Kidney (tissue), 14 donors: ENCODE measurements around the gene NAPA. TPM values are rescaled to one million over a fixed set of nuclear protein-coding genes. Genes with fewer than 3 reads are reported as not detected.

ENCODE experiments used
- DNase-seq, 5 donors: peaks; one replicate each; pipeline ENCODE4 v3.0.0-alpha.2; 2013 to 2020
- FAIRE-seq: peaks from 2 replicates; lab custom pipeline; 2012; peaks lifted over from hg19 to GRCh38; lab: Jason Lieb, UNC
- H3K27ac ChIP-seq, 2 donors: one replicate each; pipeline ENCODE4 v1.7.0; 2013; ENCODE audit warnings: low read depth in 2 of 2, low read length in 2 of 2, inconsistent platforms in 1 of 2
- H3K27me3 ChIP-seq: one replicate; pipeline ENCODE4 v1.7.1; 2013; ENCODE audit warnings: low read length, inconsistent platforms; ENCODE audit not compliant: control insufficient read depth, insufficient read depth
- H3K36me3 ChIP-seq, 3 donors: one replicate each; pipeline versions ENCODE4 v1.7.0 to v1.7.1; 2013; ENCODE audit warnings: low read length in 3 of 3, control low read depth in 1 of 3, inconsistent platforms in 1 of 3; ENCODE audit not compliant: insufficient read depth in 3 of 3, control insufficient read depth in 2 of 3
- H3K4me1 ChIP-seq, 3 donors: one replicate each; pipeline versions ENCODE4 v1.7.0 to v1.7.1; 2013; ENCODE audit warnings: low read length in 3 of 3, inconsistent platforms in 1 of 3, low read depth in 1 of 3; ENCODE audit not compliant: control insufficient read depth in 2 of 3, insufficient read depth in 2 of 3
- H3K4me3 ChIP-seq, 3 donors: one replicate each; pipeline versions ENCODE4 v1.7.0 to v1.8.1; 2013; ENCODE audit warnings: low read length in 3 of 3, control low read depth in 1 of 3, inconsistent platforms in 1 of 3
- H3K9ac ChIP-seq, 3 donors: one replicate each; pipeline versions ENCODE4 v1.7.0 to v1.7.1; 2013; ENCODE audit warnings: low read length in 3 of 3, control low read depth in 1 of 3, inconsistent platforms in 1 of 3
- H3K9me3 ChIP-seq, 3 donors: one replicate each; pipeline versions ENCODE4 v1.7.0 to v1.7.1; 2013; ENCODE audit warnings: low read length in 3 of 3, control low read depth in 1 of 3, inconsistent platforms in 1 of 3; ENCODE audit not compliant: control insufficient read depth in 2 of 3, insufficient read depth in 1 of 3
- intact Hi-C: fragments of 100-400 bp; cut with DNase I; formaldehyde crosslinking; loops from one replicate; pipeline ENCODE4 v1.11.1; 2022
- polyA plus RNA-seq: library from polyadenylated mRNA; stranded (reverse); fragments of 350-450 nt; fragmentation: Illumina TruSeq; extraction: RNeasy Lipid Tissue Mini Kit (QIAGEN cat#74804); gene quantifications from one replicate; pipeline ENCODE4 v1.2.3, GENCODE V29; 2014; ENCODE audit warnings: low read depth, low replicate concordance; ENCODE audit not compliant: insufficient read depth
- total RNA-seq: library from RNA; stranded (reverse); fragmentation: NEBNext Ultra II Directional; extraction: Animal tissue kit (Norgen Biotek cat#: 25700); gene quantifications from one replicate; pipeline ENCODE4 v1.2.1, GENCODE V29; 2021
- TF ChIP-seq, protein P1 (sequence below): IDR thresholded peaks from 3 replicates; pipeline ENCODE4 v1.5.1; 2012; ENCODE audit warnings: mild to moderate bottlenecking, moderate library complexity, borderline replicate concordance; ENCODE audit not compliant: insufficient read depth; ENCODE audit errors: extremely low read depth
- donor health status: control.
- donor health status: control.
- donor health status: control.
- donor health status: control.
- donor health status: control.
- donor health status: DM: yes; HTN: yes; CAD: no.
- donor health status: Normal renal cell carcinoma (clear cell type).

The NAPA gene
- total and polyA plus RNA-seq, 2 donors from 2014 or later = 136 to 213 TPM

DNA sequence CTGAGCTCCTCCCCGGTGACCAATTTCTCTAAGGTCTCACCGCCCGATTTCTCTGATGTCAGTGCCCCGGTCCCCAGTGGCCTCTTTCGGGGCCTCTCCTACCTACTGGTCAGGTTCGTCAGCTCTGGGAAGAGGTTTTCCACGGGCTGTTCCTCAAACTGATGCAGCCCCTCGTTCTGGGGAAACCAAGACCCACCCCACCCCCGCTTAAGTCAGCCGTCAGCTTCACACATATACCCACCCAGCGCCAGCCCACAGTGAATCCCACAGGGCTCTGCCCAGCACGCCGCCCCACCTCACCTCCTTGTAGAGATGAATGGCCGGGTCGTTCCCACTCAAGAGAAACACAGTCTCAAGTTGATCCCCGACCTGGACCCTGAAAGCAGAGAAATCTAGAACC, 34.2 kb downstream of the NAPA start:
- TF ChIP-seq, protein P1, sequence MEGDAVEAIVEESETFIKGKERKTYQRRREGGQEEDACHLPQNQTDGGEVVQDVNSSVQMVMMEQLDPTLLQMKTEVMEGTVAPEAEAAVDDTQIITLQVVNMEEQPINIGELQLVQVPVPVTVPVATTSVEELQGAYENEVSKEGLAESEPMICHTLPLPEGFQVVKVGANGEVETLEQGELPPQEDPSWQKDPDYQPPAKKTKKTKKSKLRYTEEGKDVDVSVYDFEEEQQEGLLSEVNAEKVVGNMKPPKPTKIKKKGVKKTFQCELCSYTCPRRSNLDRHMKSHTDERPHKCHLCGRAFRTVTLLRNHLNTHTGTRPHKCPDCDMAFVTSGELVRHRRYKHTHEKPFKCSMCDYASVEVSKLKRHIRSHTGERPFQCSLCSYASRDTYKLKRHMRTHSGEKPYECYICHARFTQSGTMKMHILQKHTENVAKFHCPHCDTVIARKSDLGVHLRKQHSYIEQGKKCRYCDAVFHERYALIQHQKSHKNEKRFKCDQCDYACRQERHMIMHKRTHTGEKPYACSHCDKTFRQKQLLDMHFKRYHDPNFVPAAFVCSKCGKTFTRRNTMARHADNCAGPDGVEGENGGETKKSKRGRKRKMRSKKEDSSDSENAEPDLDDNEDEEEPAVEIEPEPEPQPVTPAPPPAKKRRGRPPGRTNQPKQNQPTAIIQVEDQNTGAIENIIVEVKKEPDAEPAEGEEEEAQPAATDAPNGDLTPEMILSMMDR = no peak
- H3K9ac ChIP-seq = no peak overlapping the region

DNA sequence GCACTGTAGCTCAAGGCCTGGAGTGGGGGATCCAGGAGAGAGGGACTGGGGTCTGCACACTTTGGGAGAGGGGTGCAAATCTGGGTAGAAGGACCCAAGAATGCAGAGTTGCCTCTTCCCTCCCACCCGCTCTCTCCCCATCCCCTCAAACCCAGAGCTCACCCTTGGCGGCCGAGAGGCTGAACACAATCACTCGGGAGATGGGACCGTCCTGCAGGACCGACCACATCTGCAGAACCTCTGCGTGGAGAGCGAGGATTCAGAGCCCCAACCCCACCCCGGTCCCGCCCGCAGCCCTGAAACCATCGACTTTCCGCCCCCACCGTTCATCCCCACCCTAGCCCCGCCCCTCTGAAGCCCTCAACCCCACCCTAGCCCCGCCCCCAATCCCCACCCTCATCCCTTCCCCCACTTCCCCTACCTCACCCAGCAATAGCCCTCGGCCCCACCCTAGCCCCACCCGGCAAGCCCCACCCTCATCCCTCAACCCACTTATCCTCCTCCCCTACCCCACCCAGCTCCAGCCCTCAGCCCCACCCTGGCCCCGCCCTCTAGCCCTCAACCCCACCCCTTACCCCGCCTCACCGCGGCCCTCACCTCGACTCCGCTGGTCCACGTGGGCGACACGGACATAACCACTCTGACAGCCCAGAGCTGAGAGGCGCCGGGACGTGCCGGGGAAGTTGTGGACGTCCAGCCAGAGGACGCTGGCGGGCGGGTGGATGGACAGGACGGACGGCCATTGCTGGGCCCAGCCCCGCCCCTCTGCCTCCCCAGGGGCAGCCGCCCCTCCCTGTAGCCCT, 35.0 kb downstream of the NAPA start:
- Histone ChIP-seq H3K36me3 (no peaks in the 10 kb centered on the region), H3K4me1 (peaks cover 0 to 4% (median 4%) of the 10 kb centered on the region in 3 donors), H3K27me3 (no peaks in the 10 kb centered on the region), H3K9me3 (no peaks in the 10 kb centered on the region), H3K27ac (no peak overlapping the region), H3K9ac (no peak overlapping the region), H3K4me3 (no peak overlapping the region)
- FAIRE-seq (no peak), DNase-seq (peak in 1 of 5 donors; percentile 77)
- intact Hi-C loops = no loop called here
- TF ChIP-seq, protein P1 = no peak

More for the DNA sequence above, 34.2 kb downstream of the NAPA start:
- Histone ChIP-seq H3K4me1 (peaks cover 0 to 4% (median 4%) of the 10 kb centered on the region in 3 donors), H3K9me3 (no peaks in the 10 kb centered on the region), H3K27ac (no peak overlapping the region), H3K36me3 (peaks cover 0 to 3% (median 0%) of the 10 kb centered on the region in 3 donors), H3K27me3 (no peaks in the 10 kb centered on the region), H3K4me3 (no peak overlapping the region)
- FAIRE-seq (no peak), DNase-seq (no peak)
- intact Hi-C loops = no loop called here

DNA sequence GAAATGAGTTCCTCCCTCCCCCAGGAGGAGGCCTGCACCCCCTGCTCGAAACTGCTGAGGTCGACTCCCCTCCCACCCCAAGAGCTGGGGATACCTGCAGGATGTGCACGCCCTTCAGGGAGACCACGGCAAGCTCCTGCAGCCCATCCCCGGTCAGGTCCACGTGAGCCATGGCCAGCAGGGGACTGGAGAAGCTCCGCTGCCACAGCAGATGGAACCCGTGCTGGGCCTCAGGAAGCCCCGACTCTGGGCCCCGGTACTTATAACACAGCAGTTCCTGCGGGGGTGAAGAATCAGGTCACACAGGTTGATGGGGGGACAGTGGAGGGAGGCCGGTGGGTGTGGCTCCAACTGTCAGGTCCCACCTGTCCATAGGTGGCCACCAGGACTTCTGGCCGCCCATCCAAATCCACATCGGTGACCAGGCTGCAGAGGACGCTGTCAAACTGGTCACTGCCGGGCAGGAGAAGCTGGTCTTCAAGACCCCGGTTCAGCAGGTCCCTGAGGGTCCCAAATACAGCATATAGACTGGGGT, 38.4 kb downstream of the NAPA start:
- H3K9ac ChIP-seq = no peak overlapping the region
- FAIRE-seq (no peak), DNase-seq (no peak)

More for the DNA sequence above, 38.4 kb downstream of the NAPA start:
- Histone ChIP-seq H3K36me3 (no peaks in the 10 kb centered on the region), H3K4me1 (no peaks in the 10 kb centered on the region), H3K4me3 (no peak overlapping the region), H3K27me3 (no peaks in the 10 kb centered on the region), H3K27ac (no peak overlapping the region), H3K9me3 (no peaks in the 10 kb centered on the region)
- TF ChIP-seq, protein P1 = no peak
- intact Hi-C loops = no loop called here
